ENCODE measurements around the gene CDKN2D. TPM values are rescaled to one million over a fixed set of nuclear protein-coding genes. Genes with fewer than 3 reads are reported as not detected.

CDKN2D gene
- total and polyA plus RNA-seq, 2 of the 8 experiments (the other 6 are each of a cell fraction or from before 2014, with no cell fraction given): 3.0 to 4.0 TPM

GRCh38 chr19:10565028-10565566 is 3.7 kb downstream of the CDKN2D start:
- Histone ChIP-seq H2BK120ac (replicated peaks; ENCODE audit: low read depth, low read length) (peak overlapping the region; percentile 41), H2BK20ac (ENCODE audit: low read length) (no peak overlapping the region), H3K23me2 (ENCODE audit: low read depth, low read length) (peaks cover 18% of the 10 kb centered on the region), H2AFZ (ENCODE audit: low read length) (no peak overlapping the region), H3K79me1 (ENCODE audit: low read depth, low read length) (peaks cover 4% of the 10 kb centered on the region; the same call in 1 of the 2 replicates), H3K18ac (ENCODE audit: extremely low read depth, low read length) (peak overlapping the region; percentile 95), H2BK15ac (ENCODE audit: low read length) (no peak overlapping the region), H3K14ac (ENCODE audit: insufficient read length) (no peak overlapping the region), H2BK12ac (ENCODE audit: low read depth, low read length) (no peak overlapping the region), H3K27me3 (replicated peaks in 1 of 4; ENCODE audit: control insufficient read depth in 3 of 4, extremely low read depth in 1 of 4, insufficient read depth in 3 of 4, low read length in 3 of 4) (peaks cover 0 to 10% (median 7%) of the 10 kb centered on the region in 4 experiments; a peak in 4 of 7 replicates), H3K4me1 (replicated peaks in 1 of 4; ENCODE audit: control insufficient read depth in 3 of 4, insufficient read depth in 4 of 4, low read length in 3 of 4) (peaks cover 0 to 19% (median 9%) of the 10 kb centered on the region in 4 experiments; a peak in 6 of 7 replicates), H3K23ac (ENCODE audit: insufficient read length) (no peak overlapping the region), H3K4me2 (ENCODE audit: insufficient read depth in 1 of 2, low read depth in 2 of 2, low read length in 2 of 2) (peak overlapping the region; percentile 76 to 80), H2AK5ac (ENCODE audit: low read depth, low read length) (no peak overlapping the region; the same call in 1 of the 2 replicates), H3K4me3 (ENCODE audit: extremely low read depth in 1 of 4, insufficient read depth in 2 of 4, low read depth in 3 of 4, low read length in 4 of 4) (peak overlapping the region; percentile 73 to 82 (median 77)), H4K8ac (ENCODE audit: extremely low read depth, insufficient read depth, low read length) (peak overlapping the region; percentile 91), H3K56ac (replicated peaks; ENCODE audit: insufficient read length, low read depth, low read length) (peak overlapping the region; percentile 92), H4K91ac (replicated peaks; ENCODE audit: insufficient read length, low read length) (peak overlapping the region; percentile 54), H3K27ac (ENCODE audit: low read depth, low read length) (peak overlapping the region; percentile 68; the same call in 1 of the 2 replicates), H3K79me2 (ENCODE audit: control insufficient read depth in 1 of 2, insufficient read depth in 2 of 2, low read length in 2 of 2) (peaks cover 0 to 10% of the 10 kb centered on the region in 2 experiments; a peak in 2 of 4 replicates), H3K4ac (replicated peaks; ENCODE audit: insufficient read length, low read depth, low read length) (no peak overlapping the region), H3K36me3 (ENCODE audit: control insufficient read depth in 2 of 4, insufficient read depth in 4 of 4, low read length in 3 of 4) (peaks cover 5 to 29% (median 12%) of the 10 kb centered on the region in 4 experiments; a peak in 7 of 8 replicates), H3K9ac (replicated peaks in 1 of 4; ENCODE audit: extremely low read depth in 1 of 4, low read depth in 3 of 4, low read length in 3 of 4) (peak overlapping the region in 3 of 4 experiments; percentile 72 to 86 (median 85); a peak in 6 of 7 replicates), H4K20me1 (replicated peaks in 1 of 2; ENCODE audit: control insufficient read depth in 1 of 2, insufficient read depth in 2 of 2, low read length in 2 of 2) (peaks cover 0 to 6% of the 10 kb centered on the region in 2 experiments), H2BK5ac (ENCODE audit: low read depth, low read length) (peak overlapping the region; percentile 88; the same call in 1 of the 2 replicates), H4K5ac (ENCODE audit: insufficient read length, low read depth, low read length) (peak overlapping the region; percentile 79), H3K9me3 (ENCODE audit: insufficient read depth in 2 of 2, low read depth in 1 of 2, low read length in 1 of 2) (no peaks in the 10 kb centered on the region)
- ChIA-PET CTCF (ENCODE audit: partially characterized antibody) (interaction anchor here (0.5 to 2.3 kb wide), 2 partner anchors 10 to 76 kb away, joined by 3 to 10 read pairs; no protein-coding TSS in a partner anchor), POLR2A (ENCODE audit: partially characterized antibody) (interaction anchor here (0.5 kb wide), 1 partner anchor 19 kb away, joined by 4 read pairs; no protein-coding TSS in a partner anchor)
- FAIRE-seq (no peak), DNase-seq (ENCODE audit: low read depth in 1 of 2, low spot score in 2 of 2) (no peak)
- WGBS, 2 experiments (ENCODE audit: extremely low coverage in 1 of 2, insufficient coverage in 1 of 2, insufficient read length in 1 of 2, insufficient replicate concordance in 2 of 2, low coverage in 1 of 2, low lambda C conversion rate in 2 of 2, missing lambda C conversion rate in 1 of 2): 8% methylated on average over 9 of the region's 10 CpGs; no CpG with 5 or more reads in 1 of the 2 experiments
- no peak for TF ChIP-seq CHD1 (IDR thresholded peaks at IDR 0.05; ENCODE audit: low read depth, low read length)
- peak in 1 of 2 experiments; percentile 25; a peak in 1 of 4 replicates for TF ChIP-seq SIN3A (conservative IDR thresholded peaks at IDR 0.05 in 1 of 2, IDR thresholded peaks at IDR 0.05 in 1 of 2; ENCODE audit: low read depth in 1 of 2, low read length in 2 of 2)
- TF ChIP-seq SAP30 (IDR thresholded peaks at IDR 0.05; ENCODE audit: insufficient read depth, insufficient replicate concordance, low read length): peak; percentile 66
- TF ChIP-seq SP4 (IDR thresholded peaks at IDR 0.05; ENCODE audit: low read length): no peak
- TF ChIP-seq HDAC2 (IDR thresholded peaks at IDR 0.05; ENCODE audit: borderline replicate concordance in 1 of 2, low read depth in 2 of 2, low read length in 2 of 2): 0 out of 4 replicates have a peak, but pooled peaks of 1 of the 2 experiments have one; percentile 77
- no peak for TF ChIP-seq GTF2F1 (IDR thresholded peaks at IDR 0.05; ENCODE audit: borderline replicate concordance, low read depth, low read length)
- no peak for TF ChIP-seq JUND (IDR thresholded peaks at IDR 0.05; ENCODE audit: low read length)
- TF ChIP-seq TEAD4 (IDR thresholded peaks at IDR 0.05; ENCODE audit: low read depth, low read length): no peak
- no peak for TF ChIP-seq TAF1 (IDR thresholded peaks at IDR 0.05; ENCODE audit: low read depth, low read length)
- TF ChIP-seq KDM5A (IDR thresholded peaks at IDR 0.05; ENCODE audit: low read length): no peak
- TF ChIP-seq RBBP5 (IDR thresholded peaks at IDR 0.05; ENCODE audit: borderline replicate concordance, low read depth, low read length): no peak
- TF ChIP-seq JUN (IDR thresholded peaks at IDR 0.05; ENCODE audit: low read depth, low read length): no peak

Data from H1 (cell line).